ENCODE measurements around the gene SNX12.

SNX12 gene

DNA sequence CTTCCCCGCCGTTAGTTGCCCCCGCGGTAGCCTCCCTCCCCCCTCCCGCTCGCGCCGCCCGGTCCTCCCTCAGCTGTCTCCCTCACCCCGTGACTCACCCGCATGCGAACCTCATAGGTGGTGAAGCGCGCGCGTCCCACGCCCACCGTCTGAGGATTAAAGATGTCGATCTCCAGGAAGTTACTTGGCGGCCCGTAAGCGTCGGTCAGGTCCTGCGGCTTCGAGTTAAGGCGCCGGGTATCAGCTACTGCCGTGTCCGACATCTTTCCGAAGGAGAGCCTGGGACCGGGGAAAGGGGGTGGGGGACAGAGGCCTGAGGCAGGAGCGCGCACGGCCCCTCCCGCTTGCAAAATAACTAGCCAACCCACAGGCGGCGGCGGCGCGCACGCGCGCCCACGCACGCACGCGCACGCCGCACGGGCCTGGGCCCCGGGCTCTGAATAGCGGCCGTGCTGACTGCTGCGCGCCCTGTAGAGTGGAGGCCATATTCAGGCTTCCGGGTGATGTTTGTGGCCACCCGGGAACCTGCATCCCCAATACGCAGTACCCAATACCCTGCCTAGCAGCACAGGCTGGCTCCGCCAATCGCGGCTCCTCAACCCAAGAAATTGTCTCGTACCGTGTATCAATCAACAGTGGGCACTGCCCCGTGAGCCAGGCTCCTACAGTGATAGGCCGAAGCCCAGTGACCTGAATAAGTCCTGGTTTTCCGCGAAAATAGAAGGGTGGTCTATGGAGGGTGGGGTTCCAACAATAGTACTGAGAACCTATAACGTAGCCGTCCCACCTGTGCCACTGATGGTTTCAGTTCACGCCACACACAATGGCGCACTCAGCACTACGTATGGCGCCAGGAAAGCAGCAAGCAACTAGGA lies at the start of gene SNX12:
Gene SNX12, minus strand, starts transcription at position 291 of the 875 bp plus-strand sequence. Its CDS starts 28 bp downstream, at position 263.
- DNase-seq, result peak; percentile 81

- DNase-seq, result no peak
Observed at GRCh38 chrX:71117358-71117757, 49.2 kb upstream of the SNX12 start.

DNA sequence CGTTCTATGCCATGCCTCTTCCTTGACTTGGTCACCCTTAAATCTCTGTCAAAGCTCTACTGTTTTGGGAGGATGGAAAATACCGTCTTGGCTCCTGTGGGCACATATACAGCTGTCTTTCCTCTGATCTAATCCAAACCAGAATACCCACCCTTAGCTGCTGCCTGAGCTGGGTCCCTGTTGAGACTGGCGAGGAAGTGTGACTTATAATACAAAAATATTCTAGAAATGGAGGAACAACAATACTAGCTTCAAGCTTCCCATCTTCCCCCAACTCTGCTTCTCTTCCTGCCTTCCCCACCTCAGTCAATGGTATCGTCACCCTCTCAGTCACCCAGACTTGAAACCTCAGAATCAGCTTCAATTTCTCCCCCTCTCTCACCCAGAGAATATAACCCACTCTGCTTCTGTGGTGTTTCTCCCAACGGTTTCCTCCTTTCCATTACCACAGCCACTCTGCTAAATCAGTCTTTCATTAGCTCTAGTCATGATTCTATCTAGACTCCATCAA lies 43.8 kb upstream of the SNX12 start:
- no peak for DNase-seq

DNA sequence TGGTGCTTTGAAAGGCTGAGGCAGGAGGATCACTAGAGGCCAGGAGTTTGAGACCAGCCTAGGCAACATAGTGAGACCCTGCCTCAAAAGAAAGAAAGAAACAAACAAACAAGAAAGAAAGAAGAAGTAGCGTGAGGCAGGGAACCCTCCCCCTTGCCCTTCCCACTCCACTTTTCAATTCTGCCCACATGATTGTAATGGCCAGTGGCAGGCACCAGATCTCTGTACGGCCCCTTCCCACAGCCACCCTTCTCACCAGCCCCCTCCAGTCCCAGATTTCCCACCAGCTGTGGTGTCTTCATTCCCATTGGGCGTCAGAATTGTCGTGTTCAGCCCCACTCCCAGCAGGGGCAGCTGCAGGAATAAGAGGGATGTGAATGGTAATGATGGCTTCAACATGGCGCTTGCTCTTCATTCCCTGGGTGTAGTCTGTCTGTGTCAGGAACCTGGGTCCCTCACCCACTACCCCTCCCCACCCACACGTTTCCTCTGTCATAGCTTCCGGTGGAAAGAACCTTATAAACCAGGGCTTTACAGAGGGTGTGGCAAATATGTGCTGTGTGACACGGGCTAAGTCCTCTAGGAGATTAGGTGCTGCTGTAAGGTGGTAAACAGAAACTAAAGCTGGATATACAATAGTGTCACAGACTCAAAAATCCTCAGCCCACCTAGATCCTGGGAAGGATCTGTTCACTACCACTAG lies 43.2 kb upstream of the SNX12 start, which contains the start of gene IL2RG:
Gene IL2RG, minus strand, starts transcription at position 437 of the 703 bp plus-strand sequence. Its CDS starts 38 bp downstream, at position 399.
- peak; percentile 54 for DNase-seq

DNA sequence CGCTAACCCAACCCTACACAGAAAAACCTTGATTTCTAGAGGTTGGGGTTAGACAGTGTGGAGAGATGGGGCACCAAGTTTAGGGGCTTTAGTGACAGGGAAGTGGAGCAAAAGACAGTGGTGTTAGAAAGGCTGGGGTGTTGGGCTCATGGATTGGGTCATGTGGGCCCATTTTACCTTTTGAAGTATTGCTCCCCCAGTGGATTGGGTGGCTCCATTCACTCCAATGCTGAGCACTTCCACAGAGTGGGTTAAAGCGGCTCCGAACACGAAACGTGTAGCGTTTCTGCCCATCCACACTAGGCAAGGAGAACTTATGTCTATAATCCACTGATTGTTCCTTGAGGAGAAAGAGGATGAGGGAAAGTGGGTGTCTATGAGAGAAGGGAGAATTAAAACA lies 40.9 kb upstream of the SNX12 start:
- no peak for DNase-seq

- DNase-seq, result peak; percentile 21
Observed at GRCh38 chrX:71107762-71108360, 39.7 kb upstream of the SNX12 start.

DNA sequence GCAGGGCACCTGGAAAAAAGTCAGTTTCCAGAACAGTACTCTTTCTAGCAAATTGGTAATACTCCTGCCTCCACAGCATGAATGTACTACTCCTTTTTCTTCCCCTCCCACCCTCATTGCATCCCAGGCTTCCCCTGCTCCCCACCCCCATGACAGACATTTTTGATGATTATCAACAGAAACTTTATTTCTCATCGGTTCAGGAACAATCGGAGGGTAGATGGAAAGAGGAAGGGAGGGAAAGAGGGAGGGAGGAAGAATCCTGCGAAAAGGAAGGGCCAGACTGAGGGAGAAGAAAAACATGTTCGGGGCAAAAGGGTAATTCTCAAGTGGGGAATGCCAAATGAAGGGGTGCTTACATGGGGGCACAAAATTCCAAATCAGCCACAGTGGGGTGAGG lies 39.1 kb upstream of the SNX12 start:
- DNase-seq, result no peak

DNA sequence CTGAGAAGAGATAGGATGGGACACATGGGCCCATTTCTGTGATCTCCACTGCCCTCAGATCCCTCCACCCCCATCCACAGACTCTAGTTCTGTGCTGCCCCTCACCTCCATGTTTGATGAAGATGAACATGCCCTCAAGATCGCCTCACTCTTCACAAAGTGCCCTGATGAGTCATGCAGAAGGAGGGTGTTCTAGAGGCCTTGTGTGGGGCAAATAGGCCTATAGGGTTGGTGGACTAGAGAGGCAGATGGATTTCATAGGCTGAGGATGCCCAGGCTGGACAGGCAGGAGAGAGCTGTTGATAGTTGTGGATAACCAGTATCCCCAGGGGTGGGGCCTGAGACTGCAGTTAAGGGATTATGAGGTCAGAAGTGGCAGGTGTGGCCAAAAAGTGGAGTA lies 38.3 kb upstream of the SNX12 start, which contains the start of gene CXorf65:
Gene CXorf65, minus strand, starts transcription at position 314 of the 400 bp plus-strand sequence. Its CDS starts 184 bp downstream, at position 130.
- no peak for DNase-seq

GRCh38 chrX:71105628-71106027 lies 37.5 kb upstream of the SNX12 start:
- no peak for DNase-seq

DNA sequence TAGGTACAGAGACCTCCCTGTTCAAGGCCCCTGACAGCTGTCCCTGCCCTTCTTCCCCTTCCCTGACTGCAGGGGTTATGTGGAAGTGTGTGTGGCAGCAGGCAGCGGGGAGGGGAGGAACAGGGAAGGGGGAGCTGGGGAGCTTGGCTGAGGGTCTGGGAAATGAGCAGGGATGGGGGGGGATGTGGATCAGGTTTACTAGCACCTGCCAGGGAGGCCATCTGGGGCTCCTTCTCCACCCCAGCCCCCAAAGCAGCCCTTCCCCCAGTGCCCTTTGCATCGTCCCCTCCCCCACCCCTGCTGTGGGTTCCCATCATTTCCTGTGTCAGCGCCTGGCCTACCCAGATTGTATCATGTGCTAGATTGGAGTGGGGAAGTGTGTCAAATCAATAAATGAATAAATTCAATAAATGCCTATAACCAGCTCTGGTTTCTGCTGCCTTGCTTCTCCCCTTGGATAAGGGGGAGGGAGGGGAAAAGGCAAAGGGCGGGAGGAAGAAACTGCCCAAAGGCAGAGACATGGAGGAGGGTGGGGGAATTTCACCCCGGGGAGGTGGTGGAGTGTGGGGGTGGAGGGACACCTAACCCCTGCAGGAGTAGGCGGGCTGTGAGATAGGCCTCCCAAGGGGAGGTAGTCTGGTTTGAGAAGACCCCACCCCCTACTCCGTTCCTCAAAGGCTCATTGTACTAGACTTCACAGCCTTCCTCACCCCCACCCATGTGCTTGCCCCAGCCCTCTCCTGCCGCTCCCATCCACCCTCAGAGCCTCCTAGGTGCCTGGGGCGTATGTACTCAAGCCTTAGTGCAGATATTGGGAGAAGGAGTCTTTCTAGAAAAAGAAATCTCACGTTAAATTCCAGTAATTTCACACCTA lies 35.2 kb upstream of the SNX12 start:
- DNase-seq, result peak; percentile 45

DNA sequence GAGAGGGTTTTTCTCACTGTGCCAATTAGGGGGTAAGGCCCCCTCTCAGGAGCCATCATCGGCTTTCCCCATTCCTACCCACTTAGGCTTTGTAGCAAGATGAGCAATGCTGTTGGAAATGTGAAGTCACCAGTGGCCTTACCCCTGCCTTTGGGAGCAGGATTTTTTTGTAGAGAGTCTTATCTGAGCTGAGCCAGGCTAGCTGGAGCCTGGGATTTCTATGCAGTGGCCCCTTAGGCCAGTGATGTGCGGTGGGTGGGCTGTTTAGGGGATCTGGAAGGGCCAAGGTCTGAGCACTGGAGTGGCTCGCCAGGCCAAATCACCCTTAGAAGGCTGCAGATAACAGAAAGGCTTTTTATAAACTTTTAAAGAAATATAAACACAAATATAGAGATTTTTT lies 34.2 kb upstream of the SNX12 start:
- no peak for DNase-seq

DNA sequence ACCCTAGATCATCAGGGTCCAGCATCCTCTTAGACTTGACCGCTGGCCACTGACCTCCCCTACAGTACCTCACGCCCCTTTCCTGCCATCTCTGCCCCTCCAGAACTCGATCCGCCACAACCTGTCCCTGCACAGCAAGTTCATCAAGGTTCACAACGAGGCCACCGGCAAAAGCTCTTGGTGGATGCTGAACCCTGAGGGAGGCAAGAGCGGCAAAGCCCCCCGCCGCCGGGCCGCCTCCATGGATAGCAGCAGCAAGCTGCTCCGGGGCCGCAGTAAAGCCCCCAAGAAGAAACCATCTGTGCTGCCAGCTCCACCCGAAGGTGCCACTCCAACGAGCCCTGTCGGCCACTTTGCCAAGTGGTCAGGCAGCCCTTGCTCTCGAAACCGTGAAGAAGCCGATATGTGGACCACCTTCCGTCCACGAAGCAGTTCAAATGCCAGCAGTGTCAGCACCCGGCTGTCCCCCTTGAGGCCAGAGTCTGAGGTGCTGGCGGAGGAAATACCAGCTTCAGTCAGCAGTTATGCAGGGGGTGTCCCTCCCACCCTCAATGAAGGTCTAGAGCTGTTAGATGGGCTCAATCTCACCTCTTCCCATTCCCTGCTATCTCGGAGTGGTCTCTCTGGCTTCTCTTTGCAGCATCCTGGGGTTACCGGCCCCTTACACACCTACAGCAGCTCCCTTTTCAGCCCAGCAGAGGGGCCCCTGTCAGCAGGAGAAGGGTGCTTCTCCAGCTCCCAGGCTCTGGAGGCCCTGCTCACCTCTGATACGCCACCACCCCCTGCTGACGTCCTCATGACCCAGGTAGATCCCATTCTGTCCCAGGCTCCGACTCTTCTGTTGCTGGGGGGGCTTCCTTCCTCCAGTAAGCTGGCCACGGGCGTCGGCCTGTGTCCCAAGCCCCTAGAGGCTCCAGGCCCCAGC lies 32.7 kb upstream of the SNX12 start:
- peak; percentile 8 for DNase-seq

- DNase-seq, result no peak
Observed at GRCh38 chrX:71099736-71100135, 31.6 kb upstream of the SNX12 start.

- no peak for DNase-seq
Observed at GRCh38 chrX:71098951-71099506, 30.9 kb upstream of the SNX12 start.

DNA sequence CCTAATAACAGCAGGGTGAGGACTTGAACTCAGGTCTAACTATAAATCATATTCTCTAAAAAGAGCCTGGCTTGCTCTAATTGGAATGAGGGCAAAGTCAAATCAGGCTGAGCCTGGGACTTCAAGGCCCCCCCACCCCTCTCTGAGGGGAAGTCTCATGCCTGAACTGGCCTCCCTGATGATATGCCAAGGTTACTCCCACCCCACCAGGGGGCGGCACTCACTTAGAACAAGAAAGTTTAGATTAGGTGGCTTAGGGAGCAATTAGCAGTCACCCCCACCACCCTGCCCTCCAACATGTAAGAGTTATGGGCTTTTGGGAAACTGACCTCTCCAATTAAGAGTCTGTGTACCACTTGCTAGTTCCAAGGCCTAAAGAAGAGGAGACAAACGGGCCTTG lies 30.2 kb upstream of the SNX12 start:
- DNase-seq, result peak; percentile 76

- no peak for DNase-seq
Observed at GRCh38 chrX:71096760-71097032, 28.6 kb upstream of the SNX12 start.

GRCh38 chrX:71095981-71096759 lies 28.0 kb upstream of the SNX12 start:
- DNase-seq, result no peak

DNA sequence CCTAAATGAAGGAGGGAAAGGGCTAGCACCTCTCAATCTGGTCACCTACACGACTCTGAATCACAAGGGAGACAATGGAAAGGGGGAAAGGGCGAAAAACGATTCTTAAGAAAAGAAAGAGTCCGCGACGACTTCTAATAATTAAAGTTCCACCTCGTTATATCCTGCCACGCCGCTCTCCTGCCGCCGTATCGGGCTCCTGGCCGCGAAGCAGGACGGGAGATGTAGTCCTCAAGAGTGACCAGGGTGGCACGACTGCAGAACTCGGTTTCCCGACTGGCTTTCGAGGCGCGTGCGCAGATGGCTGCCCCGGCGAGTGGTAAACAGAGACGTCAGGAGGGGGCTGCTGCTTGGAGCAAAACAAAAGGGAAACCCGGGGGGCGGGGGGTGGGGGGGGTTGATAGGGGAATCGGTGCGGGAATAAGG lies 27.4 kb upstream of the SNX12 start, which contains the start of gene FOXO4:
Gene FOXO4, plus strand, starts transcription at position 297 of the 426 bp plus-strand sequence. CDS start 678 bp downstream, outside the sequence.
- peak; percentile 86 for DNase-seq

DNA sequence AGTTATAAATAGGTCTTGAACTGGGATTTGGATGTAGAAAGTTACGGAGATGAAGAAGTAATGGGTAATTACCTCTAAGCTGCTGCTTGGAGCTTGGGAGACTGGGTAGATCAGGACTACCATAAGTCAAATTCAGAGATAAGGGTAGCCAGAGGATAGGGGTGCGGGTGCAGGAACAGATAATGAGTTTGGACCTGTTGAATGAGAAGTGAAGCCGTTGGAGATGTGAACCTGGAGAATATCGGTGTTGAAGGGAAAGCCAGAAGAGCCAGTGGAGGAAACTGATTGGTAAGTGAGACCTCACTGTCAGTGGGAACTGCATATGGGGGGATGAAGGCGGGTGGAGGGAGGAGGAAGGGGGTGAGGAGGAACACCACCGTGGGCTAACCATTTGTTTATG lies 26.9 kb upstream of the SNX12 start:
- no peak for DNase-seq

DNA sequence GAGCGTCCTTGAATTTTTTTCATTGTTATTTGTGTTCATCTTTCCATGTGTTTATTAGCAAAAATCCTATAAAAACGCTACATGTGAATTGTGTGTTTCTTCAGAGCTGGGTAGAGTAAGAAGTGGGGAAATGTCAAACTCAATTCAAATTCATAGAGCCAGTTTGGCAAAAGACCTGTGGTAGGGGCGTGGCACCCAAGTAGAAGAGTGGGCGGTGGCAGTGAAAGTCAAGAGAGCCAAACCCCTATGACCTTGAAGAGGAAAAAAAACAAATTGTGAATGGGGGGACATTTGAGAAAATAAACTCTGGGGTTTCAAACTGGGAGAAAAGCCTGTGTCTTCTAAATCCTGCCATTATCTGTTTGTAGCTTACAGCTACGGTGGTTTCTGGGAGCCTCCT lies 23.1 kb upstream of the SNX12 start:
- no peak for DNase-seq

Data from stimulated activated CD4-positive, alpha-beta T cell treated with anti-CD3 and anti-CD28 coated beads, Interleukin-4, amount 100 ng/mL, for 1 hour (primary cell).